NCI-H2227 (cell line): ENCODE data around the gene PPP1R7.

Experiments used
- DNase-seq: peaks from one replicate; lab custom pipeline; 2025; ENCODE audit not compliant: unreplicated experiment; lab: John Stamatoyannopoulos, UW

Gene PPP1R7

GRCh38 chr2:241118737-241119505 lies 31.3 kb upstream of the PPP1R7 start:
- no peak for DNase-seq

- no peak for DNase-seq
Measured at GRCh38 chr2:241120440-241120839, 29.8 kb upstream of the PPP1R7 start.

GRCh38 chr2:241121008-241121407 lies 29.3 kb upstream of the PPP1R7 start:
- DNase-seq: no peak

- no peak for DNase-seq
Measured at GRCh38 chr2:241122376-241123002, 27.8 kb upstream of the PPP1R7 start.

- no peak for DNase-seq
Measured at GRCh38 chr2:241123816-241124536, 26.3 kb upstream of the PPP1R7 start.

- no peak for DNase-seq
Measured at GRCh38 chr2:241125626-241126025, 24.6 kb upstream of the PPP1R7 start.

- no peak for DNase-seq
Measured at GRCh38 chr2:241126201-241126611, 24.1 kb upstream of the PPP1R7 start.

GRCh38 chr2:241126771-241127202 lies 23.5 kb upstream of the PPP1R7 start:
- no peak for DNase-seq

GRCh38 chr2:241128266-241128665 lies 22.0 kb upstream of the PPP1R7 start:
- DNase-seq: no peak

GRCh38 chr2:241129086-241129871 lies 21.0 kb upstream of the PPP1R7 start:
- no peak for DNase-seq

GRCh38 chr2:241130316-241130715 lies 20.0 kb upstream of the PPP1R7 start:
- DNase-seq: no peak

- DNase-seq: no peak
Measured at GRCh38 chr2:241131531-241131930, 18.7 kb upstream of the PPP1R7 start.

GRCh38 chr2:241132538-241133435 lies 17.5 kb upstream of the PPP1R7 start:
- no peak for DNase-seq

GRCh38 chr2:241133436-241133820 lies 16.8 kb upstream of the PPP1R7 start:
- DNase-seq: no peak

- DNase-seq: no peak
Measured at GRCh38 chr2:241134711-241135110, 15.6 kb upstream of the PPP1R7 start.

- no peak for DNase-seq
Measured at GRCh38 chr2:241135737-241136136, 14.5 kb upstream of the PPP1R7 start.

GRCh38 chr2:241136191-241136590 lies 14.1 kb upstream of the PPP1R7 start:
- no peak for DNase-seq

GRCh38 chr2:241136661-241137260 lies 13.5 kb upstream of the PPP1R7 start:
- no peak for DNase-seq

- DNase-seq: no peak
Measured at GRCh38 chr2:241137276-241138190, 12.7 kb upstream of the PPP1R7 start.
